Head of caudate nucleus (tissue), 42 donors: ENCODE measurements around the gene GSK3A.

Experiments
- DNase-seq, 42 donors: peaks; one replicate each; pipeline versions ENCODE4 v3.0.0 to v3.0.0-alpha.2; 2020 to 2021; ENCODE audit warnings: mixed read lengths in 7 of 42
- intact Hi-C: fragments of 100-400 bp; cut with DNase I; formaldehyde crosslinking; loops from one replicate; pipeline ENCODE4 v1.15.0; 2022

The GSK3A gene

DNA sequence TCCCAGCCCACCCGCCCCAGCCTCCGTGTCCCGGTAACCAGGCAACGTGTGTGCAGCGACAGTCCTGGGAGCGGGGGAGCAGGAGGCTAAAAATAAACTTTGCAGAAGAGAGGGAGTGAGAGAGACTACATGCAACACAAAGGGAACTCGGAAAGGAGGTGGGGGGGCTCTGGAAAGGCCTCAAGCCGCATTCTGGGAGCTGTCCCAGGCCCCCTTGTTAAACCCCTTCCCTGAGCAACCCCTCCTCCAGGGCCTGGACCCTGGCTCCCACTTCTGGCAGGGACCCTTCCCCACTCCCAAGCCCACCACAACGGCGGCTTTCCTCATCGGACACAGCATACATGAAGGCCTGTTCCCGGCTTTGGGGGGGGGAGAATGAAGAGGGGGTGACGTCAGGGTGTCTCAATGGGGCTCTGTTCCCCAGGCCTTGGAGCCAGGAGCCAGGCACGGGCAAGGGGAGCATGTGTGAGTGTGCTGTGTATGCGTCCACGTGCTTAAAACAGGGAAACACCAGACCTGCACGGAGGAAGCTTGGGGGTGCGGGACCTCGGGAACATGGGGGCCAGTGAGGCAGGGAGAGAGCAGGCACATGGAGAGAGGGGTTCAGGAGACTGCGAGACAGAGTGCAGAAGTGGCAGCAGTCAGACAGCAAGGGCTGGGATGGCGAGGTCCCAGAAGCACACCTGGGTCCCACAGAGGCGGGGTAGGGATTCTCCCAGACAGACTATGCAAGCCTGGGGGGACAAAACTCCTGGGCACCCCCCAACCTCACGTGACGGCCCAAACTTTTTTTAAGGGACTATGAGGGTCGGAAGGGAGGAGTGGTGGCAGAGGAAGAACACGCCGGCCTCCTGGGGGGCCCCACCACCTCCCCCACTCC lies 10.2 kb upstream of the GSK3A start:
- DNase-seq = peak; percentile 68 to 94 (median 85)
- intact Hi-C loops = loop anchor here (2.0 kb wide), 1 partner anchor 28 kb away; no protein-coding TSS in a partner anchor

DNA sequence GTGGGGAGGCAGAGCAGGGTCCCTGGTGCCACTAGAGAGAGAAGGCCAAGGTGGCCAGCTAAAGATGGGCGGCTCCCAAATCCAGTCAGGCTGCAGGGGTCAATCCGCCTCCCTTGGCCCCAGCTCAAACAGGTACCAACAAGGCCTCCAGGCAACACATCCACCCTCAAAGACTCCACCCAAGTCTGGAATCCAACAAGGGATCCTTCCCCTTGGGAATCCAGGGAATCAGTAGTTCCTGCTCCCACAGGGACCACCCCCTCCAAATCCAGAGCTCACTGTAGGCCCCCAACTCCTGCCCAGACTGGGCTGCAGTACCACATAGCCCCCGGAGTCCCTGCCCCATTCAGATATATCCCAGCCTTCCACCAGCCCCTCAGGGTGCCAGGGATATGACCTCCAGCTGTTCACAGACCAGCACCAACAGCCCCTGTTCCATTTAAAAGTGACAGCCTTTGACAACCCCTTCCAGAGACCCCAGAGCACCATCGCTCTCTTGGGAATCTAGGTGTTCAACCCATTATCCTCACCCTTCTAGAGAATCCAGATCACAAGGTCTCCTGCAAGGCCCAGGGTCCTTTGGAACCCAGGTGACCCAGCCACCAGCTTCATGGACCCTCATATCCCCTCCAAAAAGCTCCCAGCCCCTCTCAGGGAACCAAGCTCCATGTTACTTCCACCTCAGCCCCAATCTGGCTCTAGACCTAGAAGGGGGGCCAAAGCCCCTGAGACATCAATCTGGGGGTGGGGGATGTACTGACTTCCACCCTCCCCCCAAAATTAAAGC lies 9.4 kb upstream of the GSK3A start:
- DNase-seq = peak in 3 of 42 donors; percentile 7 to 13 (median 11)
- intact Hi-C loops = loop anchor here (2.0 kb wide), 1 partner anchor 29 kb away; no protein-coding TSS in a partner anchor

DNA sequence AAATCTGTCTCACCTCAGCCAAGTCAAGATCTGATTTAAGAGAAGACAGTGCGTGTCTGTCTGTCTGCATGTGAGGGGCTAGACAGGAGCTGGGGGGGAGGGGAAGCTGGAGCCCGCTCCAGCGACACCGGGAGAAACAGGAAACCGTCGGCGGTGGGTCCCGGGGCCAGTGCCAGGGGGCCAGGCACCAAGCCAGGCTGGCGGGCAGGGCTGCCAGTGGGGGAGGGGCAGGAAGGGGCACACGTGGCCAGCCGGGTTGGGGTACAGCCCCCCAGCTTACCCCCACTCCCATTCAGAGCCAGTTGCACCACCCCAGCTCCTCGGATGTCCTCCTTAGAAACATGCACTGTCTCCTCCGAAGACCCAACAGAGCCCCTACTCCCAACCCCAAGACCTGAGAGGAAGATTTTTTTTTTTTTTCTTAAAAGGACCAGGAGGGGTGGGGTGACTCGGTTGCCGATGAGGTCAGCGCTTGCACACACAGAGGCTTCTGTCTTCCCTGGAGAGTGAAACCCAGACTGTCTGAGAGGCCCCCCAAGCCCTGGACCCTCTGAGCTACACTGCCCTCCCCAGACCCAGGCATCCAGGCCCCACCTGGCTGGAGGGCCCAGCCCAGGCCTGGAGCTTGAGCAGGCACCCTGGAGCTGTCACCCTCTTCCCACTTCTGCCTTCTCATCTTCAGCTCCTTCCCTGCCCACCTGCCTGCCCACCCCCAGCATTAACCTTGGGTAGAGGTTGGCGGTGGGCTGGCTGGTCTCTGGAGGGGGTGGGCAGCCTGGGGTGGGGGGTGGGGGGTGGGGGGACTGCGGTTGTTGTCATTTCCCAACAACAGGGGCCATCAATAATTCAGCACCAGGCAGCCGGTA lies 8.5 kb upstream of the GSK3A start:
- intact Hi-C loops = no loop called here
- peak in 33 of 42 donors; percentile 29 to 79 (median 63) for DNase-seq

DNA sequence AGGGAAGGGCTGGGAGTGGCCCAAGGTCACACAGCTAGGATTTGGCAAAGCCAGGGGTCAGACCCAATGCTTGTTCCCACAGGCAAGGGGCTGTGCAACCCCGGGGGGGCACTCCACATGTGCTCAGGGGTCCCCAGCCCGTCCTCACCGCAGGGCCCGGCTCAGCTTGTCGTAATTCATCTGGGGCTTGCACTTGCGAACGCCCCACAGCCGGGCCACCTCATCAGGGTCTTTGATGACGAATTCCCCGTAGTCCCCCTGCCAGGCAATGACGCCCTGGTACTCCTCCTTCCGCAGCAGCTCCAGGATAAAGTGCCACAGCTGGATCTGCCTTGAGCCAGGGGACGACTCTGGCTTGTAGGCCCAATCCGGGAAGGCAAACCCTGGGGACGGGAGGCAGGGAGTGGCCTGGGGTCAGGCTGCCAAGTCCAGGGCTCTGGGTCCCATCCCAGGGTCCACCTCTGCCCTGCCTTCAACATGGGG lies 7.8 kb upstream of the GSK3A start:
- peak in 4 of 42 donors; percentile 11 to 43 (median 29) for DNase-seq
- intact Hi-C loops = no loop called here

DNA sequence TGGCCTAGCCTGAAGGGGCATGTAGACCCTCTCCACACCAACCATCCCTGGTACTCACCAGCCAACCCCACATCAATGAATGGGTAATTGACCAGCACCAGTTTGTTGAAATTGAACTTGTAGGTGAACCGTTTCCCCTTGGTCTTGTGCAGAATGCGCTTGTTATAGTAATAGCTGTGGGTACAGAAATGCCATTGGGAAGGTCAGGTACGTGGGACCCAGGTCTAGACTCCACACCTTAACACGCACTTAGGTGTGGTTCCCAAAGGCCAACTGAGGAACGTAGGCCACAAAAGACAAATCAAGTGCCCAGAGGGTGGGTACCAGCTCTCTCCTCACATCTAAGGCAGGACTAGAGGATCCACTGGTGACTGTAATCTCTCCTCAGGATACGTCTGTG lies 7.4 kb upstream of the GSK3A start:
- DNase-seq = no peak
- intact Hi-C loops = loop anchor here (10.0 kb wide), 1 partner anchor 75 kb away; the partner anchor contains the start of gene MEGF8

DNA sequence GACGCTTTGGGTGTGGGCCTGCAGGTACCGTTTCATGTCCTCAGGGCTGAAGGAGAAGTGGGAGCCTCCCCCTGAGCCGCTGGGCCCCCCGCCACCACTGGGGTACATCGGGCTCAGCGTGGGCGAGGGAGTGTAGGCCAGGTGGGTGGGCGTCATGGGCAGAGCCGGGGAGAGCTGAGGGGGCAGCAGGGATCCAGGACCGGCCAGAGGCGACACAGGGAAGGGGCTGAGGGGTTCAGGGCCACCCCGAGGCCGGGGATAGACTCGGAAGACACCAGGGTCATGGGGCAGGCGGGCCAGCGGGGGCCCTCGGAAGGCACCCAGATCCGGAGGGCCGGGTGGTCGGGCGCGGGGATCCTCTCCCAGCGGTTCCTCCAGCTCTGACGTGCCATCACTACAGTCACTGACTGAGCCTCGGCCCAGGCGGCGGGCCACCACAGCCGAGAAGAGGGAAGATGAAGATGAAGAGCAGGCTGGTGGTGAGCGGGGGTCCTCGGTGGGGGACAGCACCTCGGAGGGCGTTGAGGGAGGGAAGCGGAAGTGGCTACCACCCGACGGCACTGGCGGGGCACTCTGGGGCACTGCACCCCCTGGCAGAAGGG lies 6.8 kb upstream of the GSK3A start:
- intact Hi-C loops = loop anchor here (10.0 kb wide), 1 partner anchor 76 kb away; the partner anchor contains the start of gene MEGF8

DNA sequence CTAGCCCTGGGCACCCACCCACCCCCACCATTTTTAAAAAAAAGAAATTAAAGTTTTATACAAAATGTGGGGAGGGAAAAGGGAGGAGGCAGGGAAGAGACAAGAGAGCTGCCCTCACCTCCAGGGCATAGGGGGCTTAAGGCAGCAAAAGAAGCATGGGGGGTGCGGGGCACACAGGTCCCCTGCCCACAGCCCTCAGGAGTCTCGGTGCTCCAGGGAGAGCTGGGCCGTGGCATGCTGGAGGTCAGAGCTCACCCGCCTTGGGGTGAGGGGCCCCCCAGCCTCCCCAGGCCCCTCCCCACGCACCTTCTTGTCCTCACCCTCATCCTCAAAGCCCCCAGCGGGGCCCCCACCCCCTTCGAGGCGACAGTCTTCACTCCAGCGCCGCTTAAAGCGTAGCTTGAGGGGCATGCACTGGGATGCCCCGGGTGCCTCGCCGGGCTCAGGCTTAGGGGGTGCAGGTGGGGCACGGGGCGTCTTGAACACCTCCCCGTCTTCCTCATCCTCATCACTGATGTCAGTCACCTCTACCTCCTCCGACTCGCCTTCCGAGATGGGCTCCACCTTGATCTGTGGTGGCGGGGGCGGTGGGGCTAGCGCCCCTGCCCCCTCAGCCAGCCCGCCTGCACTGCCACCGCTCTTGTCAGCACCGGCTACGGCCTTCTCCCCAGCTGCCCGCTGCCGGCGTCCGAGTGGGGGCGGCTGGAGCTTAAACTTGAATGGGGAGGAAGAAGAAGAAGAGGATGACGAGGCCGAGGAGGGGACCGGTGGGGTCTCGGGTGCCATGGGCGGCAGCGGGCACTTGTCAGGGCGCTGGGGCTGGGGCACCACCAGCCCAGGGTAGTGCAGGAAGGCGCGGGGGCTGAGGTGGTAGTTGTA lies 6.1 kb upstream of the GSK3A start:
- DNase-seq = peak in 2 of 42 donors; percentile 8 to 14
- intact Hi-C loops = loop anchor here (10.0 kb wide), 1 partner anchor 76 kb away; the partner anchor contains the start of gene MEGF8

More for the DNA sequence above, 6.8 kb upstream of the GSK3A start:
- peak in 2 of 42 donors; percentile 11 to 19 for DNase-seq

DNA sequence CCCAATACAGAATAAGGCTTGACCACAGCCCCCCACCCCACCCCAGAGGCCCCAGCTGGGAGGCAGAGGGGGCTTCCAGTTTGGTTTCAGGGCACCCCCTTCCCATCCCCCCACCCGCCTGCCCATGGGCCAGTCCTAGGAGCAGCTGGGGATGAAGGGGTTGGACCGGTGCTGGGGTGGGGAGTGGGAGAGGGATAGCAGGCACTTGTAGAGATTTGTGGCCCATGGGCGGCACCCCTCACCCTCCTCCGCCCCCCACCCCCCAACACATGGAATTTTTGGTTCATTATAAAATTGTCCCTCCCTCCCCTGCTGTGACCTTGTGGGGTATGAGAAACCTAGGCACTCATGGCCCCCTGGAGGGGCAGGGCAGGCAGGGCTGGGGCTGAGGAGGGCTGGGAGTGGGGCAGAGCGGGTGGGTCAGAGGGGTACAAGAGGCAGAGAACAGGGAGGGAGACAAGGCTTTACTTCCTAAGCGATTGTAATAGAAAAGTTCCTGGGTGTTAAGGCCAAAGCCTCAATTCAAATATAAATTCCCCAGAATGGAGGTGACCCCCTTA lies 5.3 kb upstream of the GSK3A start:
- no peak for DNase-seq
- intact Hi-C loops = loop anchor here (10.0 kb wide), 1 partner anchor 77 kb away; the partner anchor contains the start of gene MEGF8

DNA sequence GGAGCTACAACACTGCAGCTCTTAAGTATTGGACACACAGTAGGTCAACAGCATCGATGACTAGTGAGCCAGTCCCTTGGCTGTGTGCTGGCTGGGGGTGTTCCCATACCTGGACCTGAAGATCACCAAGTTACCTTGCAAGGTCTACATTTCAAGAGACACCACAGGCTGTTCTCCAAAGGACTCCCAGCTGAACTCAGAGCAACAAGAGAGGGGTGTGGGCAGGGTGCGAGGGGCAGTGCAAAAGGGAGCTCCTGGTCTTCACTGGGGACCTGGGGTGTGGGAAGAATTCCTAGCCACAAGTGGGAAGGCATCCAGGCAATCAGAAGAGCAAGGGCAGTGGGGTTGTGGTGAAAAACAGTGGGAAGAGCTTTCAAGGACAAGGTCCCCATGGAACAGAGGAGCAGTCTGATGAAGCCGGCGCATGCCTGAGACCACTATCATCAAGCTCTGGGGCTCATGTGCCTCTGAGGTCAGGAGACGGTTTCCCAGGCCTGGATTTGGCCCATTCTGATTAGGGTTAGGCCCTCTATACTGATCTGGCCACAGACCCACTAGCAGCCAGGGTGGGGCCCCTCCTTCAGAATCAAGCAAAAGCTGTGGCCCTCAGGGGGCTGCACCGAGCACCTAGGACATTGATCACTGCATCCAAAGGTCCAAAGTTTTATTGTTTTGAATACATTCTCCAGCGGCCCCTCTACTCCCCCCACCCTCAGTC lies 4.7 kb upstream of the GSK3A start:
- intact Hi-C loops = loop anchor here (10.0 kb wide), 1 partner anchor 78 kb away; the partner anchor contains the start of gene MEGF8
- DNase-seq = peak in 1 of 42 donors; percentile 45

DNA sequence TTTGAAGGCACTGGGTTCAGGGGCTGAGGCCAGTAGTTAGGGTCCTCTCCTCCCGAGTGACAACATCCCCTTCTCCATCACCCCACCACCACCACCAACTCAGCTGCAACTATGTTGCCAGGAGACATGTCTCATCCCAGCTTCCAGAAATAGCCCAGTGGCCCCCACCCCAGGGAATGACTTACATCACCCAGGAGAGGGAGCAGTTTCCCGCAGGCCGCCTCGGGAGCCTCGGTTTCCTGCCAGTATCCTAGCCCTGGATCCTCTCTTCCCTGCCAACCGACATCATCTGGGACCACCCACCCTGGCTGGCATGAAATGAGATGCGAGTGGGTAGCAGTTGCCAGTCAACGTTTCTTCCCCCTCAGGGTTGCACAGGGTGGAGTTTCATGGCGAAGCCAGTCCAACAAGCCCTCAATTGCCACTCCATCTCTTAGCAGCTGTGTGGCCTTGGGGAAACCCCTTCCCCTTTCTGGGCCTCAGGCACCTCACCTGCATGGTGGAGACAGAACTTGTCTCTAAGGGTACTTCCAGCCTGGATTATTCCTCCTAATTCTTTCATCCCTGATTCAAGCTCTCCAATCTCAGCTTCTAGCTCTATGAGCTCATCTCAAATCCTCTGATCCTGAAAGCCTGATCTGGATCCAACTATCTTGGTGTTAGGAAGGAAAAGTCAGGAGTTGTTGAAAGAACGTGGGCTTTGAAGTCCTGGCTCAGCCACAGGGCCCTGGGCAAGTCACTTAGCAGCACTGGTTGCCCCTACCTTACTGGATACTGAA lies 3.9 kb upstream of the GSK3A start:
- intact Hi-C loops = loop anchor here (10.0 kb wide), 1 partner anchor 78 kb away; the partner anchor contains the start of gene MEGF8
- DNase-seq = peak; percentile 81 to 98 (median 90)

DNA sequence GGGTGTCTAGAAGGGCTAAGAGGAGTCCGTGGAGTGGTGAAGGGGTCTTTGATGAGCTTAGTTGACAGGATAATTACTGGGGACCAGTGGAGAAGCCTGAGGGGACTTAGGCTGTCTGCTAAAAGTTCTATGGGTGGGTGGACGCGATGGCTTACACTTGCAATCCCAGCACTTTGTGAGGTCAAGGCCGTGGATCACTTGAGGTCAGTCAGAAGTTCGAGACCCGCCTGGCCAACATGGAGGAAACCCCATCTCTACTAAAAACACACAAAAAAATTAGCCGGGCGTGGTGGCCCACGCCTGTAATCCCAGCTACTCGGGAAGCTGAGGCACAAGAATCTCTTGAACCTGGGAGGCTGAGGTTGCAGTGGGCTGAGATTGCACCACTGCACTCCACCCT lies 2.8 kb upstream of the GSK3A start:
- intact Hi-C loops = loop anchor here (10.0 kb wide), 1 partner anchor 80 kb away; the partner anchor contains the start of gene MEGF8
- peak in 3 of 42 donors; percentile 11 to 48 (median 27) for DNase-seq

DNA sequence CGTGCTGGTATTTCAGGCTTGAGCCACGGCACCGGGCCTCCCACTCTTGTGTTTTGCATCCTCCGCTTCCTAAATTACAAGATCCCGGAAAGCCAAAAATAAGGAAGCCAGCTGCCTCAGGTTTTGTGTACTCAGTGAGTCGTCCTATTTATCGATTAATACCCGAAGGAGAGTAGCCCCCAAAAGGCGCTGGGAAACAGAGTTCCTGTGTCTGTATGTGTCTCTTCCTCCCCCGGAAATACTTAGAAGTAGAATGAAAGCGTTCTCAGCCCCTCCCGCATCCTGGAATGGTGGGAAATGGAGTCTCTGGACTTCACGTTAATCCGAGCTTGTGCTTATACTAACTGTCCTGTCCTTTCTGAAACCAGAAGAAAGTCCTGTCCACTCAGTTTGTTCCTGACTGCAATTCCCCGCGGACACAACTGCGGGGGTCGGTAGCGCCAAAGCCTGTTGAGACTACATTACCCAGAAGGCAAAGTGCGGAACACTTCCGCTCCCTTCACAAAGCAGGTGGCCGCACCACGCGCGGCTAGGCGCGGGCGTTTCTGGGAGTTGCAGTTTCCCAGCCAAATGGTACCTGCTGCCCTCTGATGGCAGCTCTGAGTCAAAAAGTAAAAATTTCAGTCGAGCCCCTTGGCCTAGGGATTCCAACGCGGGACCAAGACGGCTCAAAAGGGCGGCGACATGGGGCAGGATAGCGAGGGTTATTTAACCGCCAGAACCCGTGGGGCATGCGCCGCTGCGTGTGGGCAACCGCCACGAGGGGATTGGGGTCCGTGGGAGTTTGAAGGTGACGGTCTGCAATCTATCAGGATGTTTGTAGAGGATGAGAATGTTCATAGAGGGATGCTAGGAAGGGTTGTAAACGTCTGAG lies 2.2 kb upstream of the GSK3A start:
- intact Hi-C loops = loop anchor here (10.0 kb wide), 1 partner anchor 80 kb away; the partner anchor contains the start of gene MEGF8
- peak; percentile 88 to 98 (median 95) for DNase-seq

DNA sequence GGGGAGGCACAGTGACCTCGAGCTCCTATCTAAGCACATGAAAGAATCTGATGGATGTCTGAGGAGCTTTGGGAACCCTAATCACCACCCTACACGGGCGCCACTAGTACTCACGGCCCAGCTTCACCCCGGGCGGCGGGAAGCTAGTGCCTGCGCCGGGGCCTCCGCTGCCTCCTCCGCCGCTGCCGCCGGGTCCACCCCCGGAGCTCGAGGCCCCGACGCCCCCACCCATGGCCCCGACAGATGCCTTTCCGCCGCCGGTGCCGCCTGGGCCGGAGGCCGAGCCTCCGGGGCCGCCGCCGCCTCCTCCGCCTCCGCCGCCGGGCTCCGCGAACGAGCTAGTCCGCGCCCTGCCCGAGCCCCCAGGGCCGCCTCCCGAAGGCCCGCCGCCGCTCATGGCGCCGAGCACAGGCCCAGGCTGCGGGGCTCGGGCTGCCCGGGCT lies 312 bp downstream of the GSK3A start:
- DNase-seq = peak in 5 of 42 donors; percentile 19 to 45 (median 34)
- intact Hi-C loops = loop anchor here (2.0 to 10.0 kb wide), 2 partner anchors 39 to 83 kb away; partner anchors contain the start of gene MEGF8

DNA sequence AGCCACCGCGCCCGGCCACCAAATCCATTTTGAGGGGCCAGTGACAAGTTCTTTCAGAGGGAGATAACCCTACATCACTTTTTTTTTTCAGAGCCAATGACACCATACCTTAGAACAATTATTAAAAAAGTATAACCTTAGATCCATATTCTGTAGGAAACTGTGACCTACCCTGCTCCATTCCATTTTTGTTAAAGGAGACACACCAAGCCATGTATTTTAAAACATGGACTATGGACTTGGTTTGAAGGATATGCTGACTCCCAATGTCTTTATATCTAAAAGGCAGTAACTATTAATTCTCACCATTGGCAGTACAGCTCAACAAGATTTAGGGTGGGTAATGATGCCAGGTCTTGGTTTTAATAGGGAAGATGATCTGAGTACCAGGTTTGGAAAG lies 1.1 kb downstream of the GSK3A start:
- intact Hi-C loops = loop anchor here (10.0 kb wide), 1 partner anchor 84 kb away; the partner anchor contains the start of gene MEGF8
- DNase-seq = no peak
